ENCODE data around the gene MFSD12.

The MFSD12 gene

DNA sequence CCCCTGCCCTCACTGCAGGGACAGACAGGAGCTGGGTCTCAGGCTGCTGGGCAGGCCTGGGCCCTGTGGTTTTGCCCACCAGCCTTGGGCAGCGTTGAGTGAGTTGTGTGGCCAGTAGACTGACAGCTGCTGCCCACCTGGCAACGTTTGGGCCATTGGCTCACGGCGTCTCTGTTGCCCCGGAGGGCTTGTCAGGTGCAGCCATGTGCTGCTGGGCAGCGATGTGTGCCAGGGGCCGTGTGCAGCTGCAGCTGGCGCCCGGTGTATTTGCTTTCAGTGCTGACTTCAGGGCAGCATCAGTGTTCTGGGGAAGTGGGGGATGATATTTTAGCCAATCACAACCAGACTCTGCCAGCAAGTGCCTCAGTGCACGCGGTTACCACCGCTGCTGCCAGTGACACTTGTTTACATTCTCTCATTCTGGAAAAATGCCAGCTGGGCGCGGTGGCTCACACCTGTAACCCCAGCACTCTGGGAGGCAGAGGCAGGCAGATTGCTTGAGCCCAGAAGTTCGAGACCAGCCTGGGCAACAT is 40.6 kb downstream of the MFSD12 start:
- no peaks in the 10 kb centered on the region for H3K9me3 ChIP-seq (ENCODE audit: control insufficient read depth in 5 of 5, low read length in 5 of 5)
- peaks cover 0 to 25% (median 14%) of the 10 kb centered on the region in 5 donors for H3K36me3 ChIP-seq (ENCODE audit: control insufficient read depth in 5 of 5, insufficient read depth in 5 of 5, low read length in 5 of 5)
- no peaks in the 10 kb centered on the region for H3K27me3 ChIP-seq (ENCODE audit: control insufficient read depth in 5 of 5, insufficient read depth in 4 of 5, low read length in 5 of 5)
- H3K9ac ChIP-seq (ENCODE audit: low read length in 5 of 5): peak overlapping the region in 1 of 5 donors; percentile 2
- peaks cover 2 to 35% (median 27%) of the 10 kb centered on the region in 5 donors for H3K4me1 ChIP-seq (ENCODE audit: control insufficient read depth in 5 of 5, insufficient read depth in 5 of 5, low read length in 5 of 5)
- no peak overlapping the region for H3K27ac ChIP-seq (ENCODE audit: low read depth, low read length)
- H3K4me3 ChIP-seq (ENCODE audit: low read depth in 1 of 5, low read length in 5 of 5): no peak overlapping the region

- Histone ChIP-seq H3K9ac (ENCODE audit: low read length in 5 of 5) (no peak overlapping the region), H3K36me3 (ENCODE audit: control insufficient read depth in 5 of 5, insufficient read depth in 5 of 5, low read length in 5 of 5) (peaks cover 0 to 26% (median 17%) of the 10 kb centered on the region in 5 donors), H3K9me3 (ENCODE audit: control insufficient read depth in 5 of 5, low read length in 5 of 5) (no peaks in the 10 kb centered on the region), H3K27ac (ENCODE audit: low read depth, low read length) (no peak overlapping the region), H3K4me3 (ENCODE audit: low read depth in 1 of 5, low read length in 5 of 5) (no peak overlapping the region), H3K27me3 (ENCODE audit: control insufficient read depth in 5 of 5, insufficient read depth in 4 of 5, low read length in 5 of 5) (no peaks in the 10 kb centered on the region), H3K4me1 (ENCODE audit: control insufficient read depth in 5 of 5, insufficient read depth in 5 of 5, low read length in 5 of 5) (peaks cover 2 to 43% (median 33%) of the 10 kb centered on the region in 5 donors)
These were observed 41.4 kb downstream of the MFSD12 start for GRCh38 chr19:3515891-3516422.

DNA sequence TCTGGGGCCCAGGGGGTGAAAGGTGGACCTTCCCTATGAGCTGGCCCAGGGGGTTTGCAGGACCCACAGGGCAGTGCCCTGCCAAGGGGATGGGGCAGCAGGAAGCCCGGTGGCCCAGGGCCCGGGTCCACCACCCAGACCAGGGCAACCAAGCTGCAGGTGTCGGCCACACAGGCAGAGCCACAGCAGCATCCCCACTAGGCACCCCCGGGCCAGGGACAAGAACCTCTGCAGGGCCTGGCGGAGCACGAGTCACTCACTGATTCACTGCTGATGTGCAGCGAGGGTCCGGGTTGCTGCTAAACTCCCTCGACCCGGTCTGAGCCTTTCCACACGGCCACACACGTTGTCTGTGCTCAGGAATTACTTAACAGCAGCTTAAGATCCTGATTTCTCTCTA is 42.5 kb downstream of the MFSD12 start:
- no peak overlapping the region for H3K27ac ChIP-seq (ENCODE audit: low read depth, low read length)
- peak overlapping the region in 2 of 5 donors; percentile 20 to 42 for H3K9ac ChIP-seq (ENCODE audit: low read length in 5 of 5)
- no peak overlapping the region for H3K4me3 ChIP-seq (ENCODE audit: low read depth in 1 of 5, low read length in 5 of 5)
- H3K4me1 ChIP-seq (ENCODE audit: control insufficient read depth in 5 of 5, insufficient read depth in 5 of 5, low read length in 5 of 5): peaks cover 2 to 45% (median 33%) of the 10 kb centered on the region in 5 donors
- peaks cover 0 to 26% (median 22%) of the 10 kb centered on the region in 5 donors for H3K36me3 ChIP-seq (ENCODE audit: control insufficient read depth in 5 of 5, insufficient read depth in 5 of 5, low read length in 5 of 5)
- no peaks in the 10 kb centered on the region for H3K27me3 ChIP-seq (ENCODE audit: control insufficient read depth in 5 of 5, insufficient read depth in 4 of 5, low read length in 5 of 5)
- H3K9me3 ChIP-seq (ENCODE audit: control insufficient read depth in 5 of 5, low read length in 5 of 5): no peaks in the 10 kb centered on the region

GRCh38 chr19:3513229-3514140 is 43.9 kb downstream of the MFSD12 start:
- Histone ChIP-seq H3K36me3 (ENCODE audit: control insufficient read depth in 5 of 5, insufficient read depth in 5 of 5, low read length in 5 of 5) (peaks cover 0 to 25% (median 16%) of the 10 kb centered on the region in 5 donors), H3K27me3 (ENCODE audit: control insufficient read depth in 5 of 5, insufficient read depth in 4 of 5, low read length in 5 of 5) (no peaks in the 10 kb centered on the region), H3K9me3 (ENCODE audit: control insufficient read depth in 5 of 5, low read length in 5 of 5) (no peaks in the 10 kb centered on the region), H3K4me3 (ENCODE audit: low read depth in 1 of 5, low read length in 5 of 5) (no peak overlapping the region), H3K4me1 (ENCODE audit: control insufficient read depth in 5 of 5, insufficient read depth in 5 of 5, low read length in 5 of 5) (peaks cover 2 to 50% (median 37%) of the 10 kb centered on the region in 5 donors), H3K27ac (ENCODE audit: low read depth, low read length) (no peak overlapping the region), H3K9ac (ENCODE audit: low read length in 5 of 5) (no peak overlapping the region)

GRCh38 chr19:3512562-3513228 is 44.7 kb downstream of the MFSD12 start:
- no peak overlapping the region for H3K4me3 ChIP-seq (ENCODE audit: low read depth in 1 of 5, low read length in 5 of 5)
- no peak overlapping the region for H3K27ac ChIP-seq (ENCODE audit: low read depth, low read length)
- H3K9me3 ChIP-seq (ENCODE audit: control insufficient read depth in 5 of 5, low read length in 5 of 5): no peaks in the 10 kb centered on the region
- no peak overlapping the region for H3K9ac ChIP-seq (ENCODE audit: low read length in 5 of 5)
- H3K27me3 ChIP-seq (ENCODE audit: control insufficient read depth in 5 of 5, insufficient read depth in 4 of 5, low read length in 5 of 5): no peaks in the 10 kb centered on the region
- peaks cover 0 to 25% (median 16%) of the 10 kb centered on the region in 5 donors for H3K36me3 ChIP-seq (ENCODE audit: control insufficient read depth in 5 of 5, insufficient read depth in 5 of 5, low read length in 5 of 5)
- peaks cover 2 to 54% (median 40%) of the 10 kb centered on the region in 5 donors for H3K4me1 ChIP-seq (ENCODE audit: control insufficient read depth in 5 of 5, insufficient read depth in 5 of 5, low read length in 5 of 5)

GRCh38 chr19:3511506-3512251 is 45.7 kb downstream of the MFSD12 start:
- Histone ChIP-seq H3K4me1 (ENCODE audit: control insufficient read depth in 5 of 5, insufficient read depth in 5 of 5, low read length in 5 of 5) (peaks cover 2 to 64% (median 50%) of the 10 kb centered on the region in 5 donors), H3K4me3 (ENCODE audit: low read depth in 1 of 5, low read length in 5 of 5) (no peak overlapping the region), H3K9me3 (ENCODE audit: control insufficient read depth in 5 of 5, low read length in 5 of 5) (no peaks in the 10 kb centered on the region), H3K9ac (ENCODE audit: low read length in 5 of 5) (peak overlapping the region in 1 of 5 donors; percentile 41), H3K27ac (ENCODE audit: low read depth, low read length) (no peak overlapping the region), H3K36me3 (ENCODE audit: control insufficient read depth in 5 of 5, insufficient read depth in 5 of 5, low read length in 5 of 5) (peaks cover 0 to 25% (median 16%) of the 10 kb centered on the region in 5 donors), H3K27me3 (ENCODE audit: control insufficient read depth in 5 of 5, insufficient read depth in 4 of 5, low read length in 5 of 5) (no peaks in the 10 kb centered on the region)

DNA sequence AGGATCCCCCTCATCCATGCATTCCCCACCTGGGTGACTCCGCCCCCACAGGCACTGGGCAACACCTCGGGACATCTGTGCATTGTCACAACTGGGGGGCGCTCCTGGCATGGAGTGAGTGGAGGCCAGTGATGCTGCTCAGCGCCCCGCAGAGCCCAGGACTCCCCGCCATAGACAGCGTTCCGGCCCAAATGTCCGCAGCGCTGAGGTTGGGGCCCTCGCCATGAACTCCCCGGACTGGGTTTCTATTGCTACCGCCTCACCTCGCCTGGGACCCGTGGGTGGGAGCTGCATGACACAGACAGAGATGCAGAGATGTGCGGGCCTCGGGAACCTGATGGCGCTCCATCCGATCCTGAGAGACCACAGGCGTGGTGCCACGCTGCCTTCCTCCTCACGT is 46.7 kb downstream of the MFSD12 start:
- Histone ChIP-seq H3K4me1 (ENCODE audit: control insufficient read depth in 5 of 5, insufficient read depth in 5 of 5, low read length in 5 of 5) (peaks cover 2 to 66% (median 48%) of the 10 kb centered on the region in 5 donors), H3K9ac (ENCODE audit: low read length in 5 of 5) (no peak overlapping the region), H3K27ac (ENCODE audit: low read depth, low read length) (no peak overlapping the region), H3K4me3 (ENCODE audit: low read depth in 1 of 5, low read length in 5 of 5) (no peak overlapping the region), H3K9me3 (ENCODE audit: control insufficient read depth in 5 of 5, low read length in 5 of 5) (no peaks in the 10 kb centered on the region), H3K27me3 (ENCODE audit: control insufficient read depth in 5 of 5, insufficient read depth in 4 of 5, low read length in 5 of 5) (no peaks in the 10 kb centered on the region), H3K36me3 (ENCODE audit: control insufficient read depth in 5 of 5, insufficient read depth in 5 of 5, low read length in 5 of 5) (peaks cover 0 to 25% (median 16%) of the 10 kb centered on the region in 5 donors)

DNA sequence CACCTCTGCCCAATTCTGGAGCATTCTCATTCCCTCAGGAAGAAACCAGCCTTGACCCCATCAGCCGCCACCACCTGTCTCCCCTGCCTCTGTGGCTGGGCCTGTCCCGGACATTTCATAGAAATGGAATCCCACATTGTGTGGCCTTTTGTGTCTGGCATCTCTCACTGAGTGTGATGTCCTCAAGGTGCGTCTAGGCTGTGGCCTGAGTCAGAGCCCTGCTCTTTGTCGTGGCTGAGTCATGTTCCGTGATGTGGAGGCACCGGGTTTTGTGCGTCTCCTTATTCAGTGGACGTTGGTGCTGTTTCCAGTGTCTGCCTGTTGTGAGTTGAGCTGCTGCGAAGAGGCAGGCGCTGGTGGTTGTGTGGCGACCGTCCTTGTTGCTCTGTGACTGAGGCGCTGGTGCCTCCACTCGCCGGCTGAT is 47.8 kb downstream of the MFSD12 start:
- Histone ChIP-seq H3K36me3 (ENCODE audit: control insufficient read depth in 5 of 5, insufficient read depth in 5 of 5, low read length in 5 of 5) (peaks cover 0 to 25% (median 16%) of the 10 kb centered on the region in 5 donors), H3K9ac (ENCODE audit: low read length in 5 of 5) (no peak overlapping the region), H3K27me3 (ENCODE audit: control insufficient read depth in 5 of 5, insufficient read depth in 4 of 5, low read length in 5 of 5) (no peaks in the 10 kb centered on the region)

GRCh38 chr19:3508771-3509535 is 48.4 kb downstream of the MFSD12 start:
- Histone ChIP-seq H3K27ac (ENCODE audit: low read depth, low read length) (no peak overlapping the region), H3K9me3 (ENCODE audit: control insufficient read depth in 5 of 5, low read length in 5 of 5) (no peaks in the 10 kb centered on the region), H3K4me3 (ENCODE audit: low read depth in 1 of 5, low read length in 5 of 5) (no peak overlapping the region), H3K27me3 (ENCODE audit: control insufficient read depth in 5 of 5, insufficient read depth in 4 of 5, low read length in 5 of 5) (no peaks in the 10 kb centered on the region), H3K9ac (ENCODE audit: low read length in 5 of 5) (peak overlapping the region in 1 of 5 donors; percentile 47), H3K36me3 (ENCODE audit: control insufficient read depth in 5 of 5, insufficient read depth in 5 of 5, low read length in 5 of 5) (peaks cover 0 to 24% (median 16%) of the 10 kb centered on the region in 5 donors), H3K4me1 (ENCODE audit: control insufficient read depth in 5 of 5, insufficient read depth in 5 of 5, low read length in 5 of 5) (peaks cover 2 to 59% (median 47%) of the 10 kb centered on the region in 5 donors)

More for the DNA sequence above, 47.8 kb downstream of the MFSD12 start:
- Histone ChIP-seq H3K27ac (ENCODE audit: low read depth, low read length) (no peak overlapping the region), H3K4me1 (ENCODE audit: control insufficient read depth in 5 of 5, insufficient read depth in 5 of 5, low read length in 5 of 5) (peaks cover 2 to 65% (median 50%) of the 10 kb centered on the region in 5 donors), H3K9me3 (ENCODE audit: control insufficient read depth in 5 of 5, low read length in 5 of 5) (no peaks in the 10 kb centered on the region), H3K4me3 (ENCODE audit: low read depth in 1 of 5, low read length in 5 of 5) (no peak overlapping the region)
